ENCODE data around the gene MAP3K5.
A peak's percentile ranks its signal among the peaks of the same experiment; 100 is the strongest.

Gene MAP3K5

GRCh38 chr6:136684466-136684865 lies 107.8 kb downstream of the MAP3K5 start:
- H3K4me1 ChIP-seq: peaks cover 0 to 19% (median 5%) of the 10 kb centered on the region in 10 experiments; a peak in 10 of 20 replicates
- H3K4me3 ChIP-seq: no peak overlapping the region
- no peak overlapping the region for H3K27ac ChIP-seq
- peak overlapping the region in 1 of 11 experiments; percentile 12; a peak in 1 of 22 replicates for H3K9ac ChIP-seq
- H3K9me3 ChIP-seq (replicated peaks in 1 of 11): peaks cover 8 to 15% (median 10%) of the 10 kb centered on the region in 11 experiments; a peak in 19 of 22 replicates
- H4K20me1 ChIP-seq: peaks cover 0 to 20% (median 0%) of the 10 kb centered on the region in 11 experiments; a peak in 3 of 22 replicates
- peak overlapping the region in 5 of 11 experiments; percentile 0 to 71 (median 50); a peak in 9 of 22 replicates for H3K4me2 ChIP-seq
- no peaks in the 10 kb centered on the region for H3K27me3 ChIP-seq
- H3K36me3 ChIP-seq: peaks cover 7 to 93% (median 18%) of the 10 kb centered on the region in 11 experiments; a peak in 17 of 22 replicates
- no peak for TF ChIP-seq Cebpa-rat (IDR thresholded peaks at IDR 0.05)

GRCh38 chr6:136683209-136683941 lies 108.9 kb downstream of the MAP3K5 start:
- H4K20me1 ChIP-seq: peaks cover 0 to 20% (median 0%) of the 10 kb centered on the region in 11 experiments; a peak in 3 of 22 replicates
- H3K4me2 ChIP-seq: no peak overlapping the region
- H3K9me3 ChIP-seq (replicated peaks in 1 of 11): peaks cover 8 to 15% (median 10%) of the 10 kb centered on the region in 11 experiments; a peak in 19 of 22 replicates
- no peak overlapping the region for H3K9ac ChIP-seq
- no peak overlapping the region for H3K27ac ChIP-seq
- no peak for TF ChIP-seq Cebpa-rat (IDR thresholded peaks at IDR 0.05)
- no peak overlapping the region for H3K4me3 ChIP-seq
- no peaks in the 10 kb centered on the region for H3K27me3 ChIP-seq
- peaks cover 7 to 88% (median 17%) of the 10 kb centered on the region in 11 experiments; a peak in 15 of 22 replicates for H3K36me3 ChIP-seq
- H3K4me1 ChIP-seq: peaks cover 0 to 19% (median 5%) of the 10 kb centered on the region in 10 experiments; a peak in 10 of 20 replicates

GRCh38 chr6:136682292-136682691 lies 110.0 kb downstream of the MAP3K5 start:
- no peak overlapping the region for H3K4me3 ChIP-seq
- no peak for TF ChIP-seq Cebpa-rat (IDR thresholded peaks at IDR 0.05)
- peaks cover 0 to 5% (median under 1%) of the 10 kb centered on the region in 11 experiments; a peak in 8 of 22 replicates for H3K9me3 ChIP-seq (replicated peaks in 1 of 11)
- peaks cover 0 to 88% (median 8%) of the 10 kb centered on the region in 11 experiments; a peak in 16 of 22 replicates for H3K36me3 ChIP-seq
- H3K9ac ChIP-seq: no peak overlapping the region
- peaks cover 0 to 20% (median 0%) of the 10 kb centered on the region in 11 experiments; a peak in 3 of 22 replicates for H4K20me1 ChIP-seq
- no peak overlapping the region for H3K4me2 ChIP-seq
- no peak overlapping the region for H3K27ac ChIP-seq
- no peaks in the 10 kb centered on the region for H3K27me3 ChIP-seq
- H3K4me1 ChIP-seq: peaks cover 0 to 19% (median 5%) of the 10 kb centered on the region in 10 experiments; a peak in 10 of 20 replicates

GRCh38 chr6:136677822-136678221 lies 114.5 kb downstream of the MAP3K5 start:
- TF ChIP-seq Cebpa-rat (IDR thresholded peaks at IDR 0.05): no peak
- no peak overlapping the region for H3K4me2 ChIP-seq
- no peak overlapping the region for H3K27ac ChIP-seq
- H3K4me3 ChIP-seq: no peak overlapping the region
- H4K20me1 ChIP-seq: no peaks in the 10 kb centered on the region
- H3K9me3 ChIP-seq (replicated peaks in 1 of 11): peaks cover 0 to 12% (median 10%) of the 10 kb centered on the region in 11 experiments; a peak in 8 of 22 replicates
- no peak overlapping the region for H3K9ac ChIP-seq
- 0 out of 20 replicates have a peak, but pooled peaks cover 0 to under 1% (median 0%) of the 10 kb centered on the region in 10 experiments for H3K4me1 ChIP-seq
- H3K36me3 ChIP-seq: peaks cover 0 to 81% (median 9%) of the 10 kb centered on the region in 11 experiments; a peak in 14 of 22 replicates
- no peaks in the 10 kb centered on the region for H3K27me3 ChIP-seq

- TF ChIP-seq Cebpa-rat (IDR thresholded peaks at IDR 0.05): no peak
- Histone ChIP-seq H3K27ac (no peak overlapping the region), H3K36me3 (peaks cover 0 to 81% (median 13%) of the 10 kb centered on the region in 11 experiments; a peak in 14 of 22 replicates), H3K4me1 (peaks cover 0 to 5% (median 0%) of the 10 kb centered on the region in 10 experiments; a peak in 1 of 20 replicates), H4K20me1 (no peaks in the 10 kb centered on the region), H3K4me2 (no peak overlapping the region), H3K27me3 (no peaks in the 10 kb centered on the region), H3K9me3 (replicated peaks in 1 of 11) (peaks cover 0 to 17% (median 13%) of the 10 kb centered on the region in 11 experiments; a peak in 10 of 22 replicates), H3K9ac (no peak overlapping the region), H3K4me3 (no peak overlapping the region)
Measured at GRCh38 chr6:136677344-136677743, 114.9 kb downstream of the MAP3K5 start.

- Histone ChIP-seq H4K20me1 (no peaks in the 10 kb centered on the region), H3K4me2 (no peak overlapping the region), H3K9me3 (replicated peaks in 1 of 11) (peaks cover 0 to 21% (median 15%) of the 10 kb centered on the region in 11 experiments; a peak in 10 of 22 replicates), H3K27me3 (no peaks in the 10 kb centered on the region), H3K4me1 (peaks cover 0 to 7% (median 0%) of the 10 kb centered on the region in 10 experiments; a peak in 1 of 20 replicates), H3K4me3 (no peak overlapping the region), H3K36me3 (peaks cover 0 to 79% (median 9%) of the 10 kb centered on the region in 11 experiments; a peak in 11 of 22 replicates), H3K27ac (no peak overlapping the region), H3K9ac (no peak overlapping the region)
- TF ChIP-seq Cebpa-rat (IDR thresholded peaks at IDR 0.05): no peak
Measured at GRCh38 chr6:136676075-136676474, 116.2 kb downstream of the MAP3K5 start.

GRCh38 chr6:136673571-136673970 lies 118.7 kb downstream of the MAP3K5 start:
- Histone ChIP-seq H4K20me1 (no peaks in the 10 kb centered on the region), H3K4me2 (no peak overlapping the region)
- TF ChIP-seq Cebpa-rat (IDR thresholded peaks at IDR 0.05): no peak

GRCh38 chr6:136672144-136672543 lies 120.1 kb downstream of the MAP3K5 start:
- Histone ChIP-seq H3K4me2 (no peak overlapping the region), H3K9ac (no peak overlapping the region), H3K27me3 (no peaks in the 10 kb centered on the region), H3K27ac (no peak overlapping the region), H3K9me3 (replicated peaks in 1 of 11) (peaks cover 0 to 21% (median 15%) of the 10 kb centered on the region in 11 experiments; a peak in 10 of 22 replicates), H3K36me3 (peaks cover 0 to 70% (median 17%) of the 10 kb centered on the region in 11 experiments; a peak in 15 of 22 replicates), H4K20me1 (no peaks in the 10 kb centered on the region), H3K4me3 (no peak overlapping the region), H3K4me1 (peaks cover 0 to 7% (median 0%) of the 10 kb centered on the region in 10 experiments; a peak in 1 of 20 replicates)
- no peak for TF ChIP-seq Cebpa-rat (IDR thresholded peaks at IDR 0.05)

More at GRCh38 chr6:136673571-136673970, 118.7 kb downstream of the MAP3K5 start:
- H3K27me3 ChIP-seq: no peaks in the 10 kb centered on the region
- peaks cover 0 to 7% (median 0%) of the 10 kb centered on the region in 10 experiments; a peak in 1 of 20 replicates for H3K4me1 ChIP-seq
- H3K9me3 ChIP-seq (replicated peaks in 1 of 11): peaks cover 0 to 21% (median 15%) of the 10 kb centered on the region in 11 experiments; a peak in 10 of 22 replicates
- H3K27ac ChIP-seq: no peak overlapping the region
- H3K9ac ChIP-seq: no peak overlapping the region
- no peak overlapping the region for H3K4me3 ChIP-seq
- H3K36me3 ChIP-seq: peaks cover 0 to 70% (median 10%) of the 10 kb centered on the region in 11 experiments; a peak in 12 of 22 replicates

- peaks cover 5 to 75% (median 18%) of the 10 kb centered on the region in 11 experiments; a peak in 17 of 22 replicates for H3K36me3 ChIP-seq
- H3K9ac ChIP-seq: no peak overlapping the region
- H3K4me2 ChIP-seq: no peak overlapping the region
- H3K9me3 ChIP-seq (replicated peaks in 1 of 11): peaks cover 0 to 21% (median 15%) of the 10 kb centered on the region in 11 experiments; a peak in 10 of 22 replicates
- H3K4me1 ChIP-seq: peaks cover 0 to 7% (median 0%) of the 10 kb centered on the region in 10 experiments; a peak in 1 of 20 replicates
- no peak for TF ChIP-seq Cebpa-rat (IDR thresholded peaks at IDR 0.05)
- no peaks in the 10 kb centered on the region for H3K27me3 ChIP-seq
- H4K20me1 ChIP-seq: no peaks in the 10 kb centered on the region
- no peak overlapping the region for H3K27ac ChIP-seq
- H3K4me3 ChIP-seq: no peak overlapping the region
Measured at GRCh38 chr6:136669299-136669699, 123.0 kb downstream of the MAP3K5 start.
